HL-60/S4 treated with phorbol 12-myristate 13-acetate at 8.2 ng/mL for 4 days and 3 days (cell line): ENCODE data around the gene RAB14.
"Not testable (repeated sequence)": the region's sequence is repeated elsewhere in the genome, so short reads cannot be mapped to it uniquely, and the experiment has no call there.

Source experiments
- in situ Hi-C: fragments of 300-500 bp; cut with MboI; formaldehyde crosslinking; loops from 2 replicates; pipeline ENCODE4 v1.15.0; 2022; ENCODE audit warnings: low sequenced_read_pairs

RAB14 gene

GRCh38 chr9:121169094-121169601, 32.5 kb downstream of the RAB14 start:
- in situ Hi-C loops, result no loop called here

GRCh38 chr9:121168052-121168451, 33.6 kb downstream of the RAB14 start:
- in situ Hi-C loops, result no loop called here

GRCh38 chr9:121160025-121160424, 41.6 kb downstream of the RAB14 start:
- in situ Hi-C loops, result no loop called here

GRCh38 chr9:121157939-121158338, 43.7 kb downstream of the RAB14 start:
- in situ Hi-C loops, result no loop called here

GRCh38 chr9:121156263-121156731, 45.4 kb downstream of the RAB14 start:
- in situ Hi-C loops, result no loop called here

GRCh38 chr9:121154782-121155181, 46.9 kb downstream of the RAB14 start:
- in situ Hi-C loops, result no loop called here

- in situ Hi-C loops, result no loop called here
Observed at GRCh38 chr9:121153642-121154041, 48.0 kb downstream of the RAB14 start.

GRCh38 chr9:121150188-121150587, 51.5 kb downstream of the RAB14 start:
- in situ Hi-C loops, result no loop called here

- in situ Hi-C loops, result no loop called here
Observed at GRCh38 chr9:121144482-121144881, 57.2 kb downstream of the RAB14 start.

- in situ Hi-C loops, result no loop called here
Observed at GRCh38 chr9:121143771-121144170, 57.9 kb downstream of the RAB14 start.

- in situ Hi-C loops, result no loop called here
Observed at GRCh38 chr9:121141706-121142105, 60.0 kb downstream of the RAB14 start.

GRCh38 chr9:121141306-121141705, 60.4 kb downstream of the RAB14 start:
- in situ Hi-C loops, result no loop called here

GRCh38 chr9:121140162-121140561, 61.5 kb downstream of the RAB14 start:
- in situ Hi-C loops, result no loop called here

GRCh38 chr9:121138973-121139372, 62.7 kb downstream of the RAB14 start:
- in situ Hi-C loops, result no loop called here

GRCh38 chr9:121138561-121138960, 63.1 kb downstream of the RAB14 start:
- in situ Hi-C loops, result no loop called here

GRCh38 chr9:121135642-121136041, 66.0 kb downstream of the RAB14 start:
- in situ Hi-C loops, result no loop called here

GRCh38 chr9:121133104-121133816, 68.4 kb downstream of the RAB14 start:
- in situ Hi-C loops, result no loop called here

- in situ Hi-C loops, result not testable (repeated sequence)
Observed at GRCh38 chr9:121129384-121129783, 72.3 kb downstream of the RAB14 start.
